ENCODE measurements around the gene SCUBE1. TPM values are rescaled to one million over a fixed set of nuclear protein-coding genes. Genes with fewer than 3 reads are reported as not detected.

Gene SCUBE1
- total RNA-seq, 2 donors from 2014 or later = 0.04 to 0.16 TPM

DNA sequence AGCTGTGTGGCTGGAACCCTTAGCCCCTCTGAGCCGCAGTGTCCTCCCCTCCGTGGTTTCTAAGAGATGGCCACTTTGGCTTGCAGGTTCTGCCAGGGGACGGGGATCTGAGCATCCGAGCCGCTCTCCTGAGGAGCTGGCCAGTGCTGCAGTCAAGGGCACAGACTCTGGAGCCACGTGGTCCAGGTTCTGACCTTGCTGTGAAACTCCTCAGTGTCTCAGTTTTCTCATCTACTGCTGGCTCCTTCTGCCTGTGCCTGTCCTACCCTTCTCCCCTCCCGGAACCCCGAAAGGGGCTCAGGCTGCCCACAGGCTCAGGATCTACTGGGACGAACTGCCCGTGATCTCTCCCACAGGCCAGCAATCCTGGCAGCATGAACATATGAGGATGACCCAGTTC, 90.9 kb downstream of the SCUBE1 start:
- TF ChIP-seq, protein P1, sequence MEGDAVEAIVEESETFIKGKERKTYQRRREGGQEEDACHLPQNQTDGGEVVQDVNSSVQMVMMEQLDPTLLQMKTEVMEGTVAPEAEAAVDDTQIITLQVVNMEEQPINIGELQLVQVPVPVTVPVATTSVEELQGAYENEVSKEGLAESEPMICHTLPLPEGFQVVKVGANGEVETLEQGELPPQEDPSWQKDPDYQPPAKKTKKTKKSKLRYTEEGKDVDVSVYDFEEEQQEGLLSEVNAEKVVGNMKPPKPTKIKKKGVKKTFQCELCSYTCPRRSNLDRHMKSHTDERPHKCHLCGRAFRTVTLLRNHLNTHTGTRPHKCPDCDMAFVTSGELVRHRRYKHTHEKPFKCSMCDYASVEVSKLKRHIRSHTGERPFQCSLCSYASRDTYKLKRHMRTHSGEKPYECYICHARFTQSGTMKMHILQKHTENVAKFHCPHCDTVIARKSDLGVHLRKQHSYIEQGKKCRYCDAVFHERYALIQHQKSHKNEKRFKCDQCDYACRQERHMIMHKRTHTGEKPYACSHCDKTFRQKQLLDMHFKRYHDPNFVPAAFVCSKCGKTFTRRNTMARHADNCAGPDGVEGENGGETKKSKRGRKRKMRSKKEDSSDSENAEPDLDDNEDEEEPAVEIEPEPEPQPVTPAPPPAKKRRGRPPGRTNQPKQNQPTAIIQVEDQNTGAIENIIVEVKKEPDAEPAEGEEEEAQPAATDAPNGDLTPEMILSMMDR (IDR thresholded peaks at IDR 0.05) = no peak
- no peak for DNase-seq (ENCODE audit: low spot score)
- Histone ChIP-seq H3K4me3 (no peak overlapping the region), H3K36me3 (no peaks in the 10 kb centered on the region), H3K9me3 (no peaks in the 10 kb centered on the region), H3K27ac (no peak overlapping the region), H3K27me3 (no peaks in the 10 kb centered on the region), H3K4me1 (peaks cover 0 to 4% of the 10 kb centered on the region in 2 donors)

- Histone ChIP-seq H3K36me3 (no peaks in the 10 kb centered on the region), H3K4me1 (no peaks in the 10 kb centered on the region), H3K27ac (no peak overlapping the region), H3K4me3 (no peak overlapping the region), H3K9me3 (no peaks in the 10 kb centered on the region), H3K27me3 (no peaks in the 10 kb centered on the region)
- no peak for DNase-seq (ENCODE audit: low spot score)
- TF ChIP-seq, protein P1 (IDR thresholded peaks at IDR 0.05) = no peak
Observed at GRCh38 chr22:43249789-43250471, 93.2 kb downstream of the SCUBE1 start.

DNA sequence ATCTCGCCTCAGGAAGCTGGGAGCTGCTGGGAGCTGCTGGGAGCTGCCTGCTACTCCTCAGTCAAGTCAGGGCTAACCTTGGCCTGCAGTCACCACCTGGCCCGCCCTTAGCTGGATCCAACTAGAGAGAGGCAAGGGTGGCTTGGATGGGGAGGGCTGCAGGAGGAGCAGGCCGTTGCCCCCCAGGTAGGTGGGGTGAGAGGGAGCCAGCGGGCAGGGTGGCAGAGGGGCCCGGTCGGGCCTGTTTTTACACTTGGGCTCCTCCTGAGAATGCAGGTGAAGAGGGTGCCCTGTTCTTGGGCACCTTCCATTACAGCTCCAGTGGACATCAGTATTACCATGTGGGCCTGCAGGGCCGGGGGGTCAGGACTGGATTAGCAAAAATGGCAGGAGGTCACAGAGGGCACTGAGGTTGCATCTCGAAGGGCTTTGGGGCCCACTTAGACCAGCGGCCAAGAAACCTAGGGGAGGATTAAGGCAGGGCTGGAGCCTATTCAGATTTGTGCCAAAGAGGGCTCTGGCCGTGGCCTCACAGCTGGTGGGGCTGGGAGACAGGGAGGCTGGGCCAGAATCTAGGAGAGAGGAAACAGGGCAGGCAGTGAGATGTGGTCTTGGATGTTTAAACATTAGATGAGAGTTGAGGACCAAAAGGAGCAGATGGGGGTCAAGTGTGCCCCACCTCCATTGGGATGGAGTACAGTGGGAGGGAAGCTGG, 95.5 kb downstream of the SCUBE1 start:
- no peak overlapping the region for H3K27ac ChIP-seq
- H3K9me3 ChIP-seq = no peaks in the 10 kb centered on the region
- H3K36me3 ChIP-seq = no peaks in the 10 kb centered on the region
- H3K27me3 ChIP-seq = no peaks in the 10 kb centered on the region
- no peaks in the 10 kb centered on the region for H3K4me1 ChIP-seq
- no peak overlapping the region for H3K4me3 ChIP-seq
- TF ChIP-seq, protein P1 (IDR thresholded peaks at IDR 0.05) = no peak
- DNase-seq (ENCODE audit: low spot score) = no peak

- no peaks in the 10 kb centered on the region for H3K27me3 ChIP-seq
- H3K4me1 ChIP-seq = no peaks in the 10 kb centered on the region
- H3K36me3 ChIP-seq = no peaks in the 10 kb centered on the region
- H3K27ac ChIP-seq = no peak overlapping the region
- H3K9me3 ChIP-seq = no peaks in the 10 kb centered on the region
- no peak overlapping the region for H3K4me3 ChIP-seq
- DNase-seq (ENCODE audit: low spot score) = no peak
- TF ChIP-seq, protein P1 (IDR thresholded peaks at IDR 0.05) = no peak
Observed at GRCh38 chr22:43246188-43246587, 97.0 kb downstream of the SCUBE1 start.

GRCh38 chr22:43245717-43246116, 97.5 kb downstream of the SCUBE1 start:
- no peaks in the 10 kb centered on the region for H3K4me1 ChIP-seq
- H3K9me3 ChIP-seq = no peaks in the 10 kb centered on the region
- DNase-seq (ENCODE audit: low spot score) = no peak
- H3K27me3 ChIP-seq = no peaks in the 10 kb centered on the region
- TF ChIP-seq, protein P1 (IDR thresholded peaks at IDR 0.05) = no peak
- H3K27ac ChIP-seq = no peak overlapping the region
- H3K36me3 ChIP-seq = no peaks in the 10 kb centered on the region
- no peak overlapping the region for H3K4me3 ChIP-seq

Measured in right atrium auricular region (tissue), 2 donors.